Muscle layer of colon (tissue), 2 donors: ENCODE measurements around the gene LRRC4C.

Source experiments
- H3K27ac ChIP-seq: one replicate; pipeline ENCODE4 v1.7.0; 2013; ENCODE audit warnings: low read depth, mild to moderate bottlenecking, low read length, moderate library complexity
- H3K27me3 ChIP-seq, 2 donors: one replicate each; pipeline ENCODE4 v1.7.0; 2013; ENCODE audit warnings: low read length in 2 of 2, mild to moderate bottlenecking in 2 of 2; ENCODE audit not compliant: insufficient read depth in 2 of 2, control insufficient read depth in 1 of 2
- H3K36me3 ChIP-seq: one replicate; pipeline ENCODE4 v1.7.0; 2013; ENCODE audit warnings: mild to moderate bottlenecking, low read length; ENCODE audit not compliant: insufficient read depth
- H3K4me1 ChIP-seq: one replicate; pipeline ENCODE4 v1.7.0; 2013; ENCODE audit warnings: mild to moderate bottlenecking, low read length; ENCODE audit not compliant: insufficient read depth
- H3K4me3 ChIP-seq, 2 donors: one replicate each; pipeline ENCODE4 v1.7.0; 2013; ENCODE audit warnings: low read length in 2 of 2, low read depth in 1 of 2, mild to moderate bottlenecking in 1 of 2, moderate library complexity in 1 of 2
- H3K9ac ChIP-seq: one replicate; pipeline ENCODE4 v1.7.0; 2013; ENCODE audit warnings: low read length
- H3K9me3 ChIP-seq: one replicate; pipeline ENCODE4 v1.7.0; 2013; ENCODE audit warnings: mild to moderate bottlenecking, low read length
- donor health status: abdominal sarcoma.
- donor health status: Adenocarcinoma of cecum.

Gene LRRC4C

DNA sequence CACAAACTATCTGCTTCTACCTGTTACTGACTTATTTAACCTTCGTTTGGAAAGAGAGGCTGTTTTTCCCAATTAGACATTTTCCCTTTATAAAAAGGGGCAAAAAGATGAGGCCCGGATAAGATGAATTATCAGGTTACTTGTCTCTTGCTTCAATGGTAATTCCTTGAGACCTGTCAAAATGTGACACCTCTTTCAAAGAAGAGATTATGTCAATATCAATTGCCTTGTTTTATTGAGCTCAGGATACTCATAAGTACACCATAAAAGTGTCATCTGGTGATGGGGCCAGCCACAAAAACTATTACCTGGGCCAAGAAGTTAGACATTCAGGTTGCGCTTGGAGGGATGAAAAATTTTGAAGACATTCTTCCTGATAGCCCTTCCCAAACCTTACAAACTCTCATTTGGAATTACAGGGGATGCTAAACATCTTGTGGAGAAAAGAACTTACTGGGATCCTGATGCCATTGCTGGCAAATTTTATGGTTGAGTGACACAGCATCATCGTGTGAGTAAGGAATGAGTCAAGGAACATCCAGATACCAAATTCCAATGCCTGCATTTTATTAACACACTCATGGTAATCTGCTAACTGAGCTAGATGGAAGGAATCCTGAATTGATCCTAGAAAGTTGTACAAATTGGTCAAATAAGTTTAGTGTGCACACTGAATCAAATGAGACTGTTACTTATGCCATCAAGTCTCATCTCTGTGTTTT, 1071.2 kb downstream of the LRRC4C start:
- H3K27me3 ChIP-seq: no peaks in the 10 kb centered on the region
- no peaks in the 10 kb centered on the region for H3K4me1 ChIP-seq
- no peaks in the 10 kb centered on the region for H3K9me3 ChIP-seq
- H3K36me3 ChIP-seq: no peaks in the 10 kb centered on the region
- H3K4me3 ChIP-seq: no peak overlapping the region
- no peak overlapping the region for H3K27ac ChIP-seq
- no peak overlapping the region for H3K9ac ChIP-seq

DNA sequence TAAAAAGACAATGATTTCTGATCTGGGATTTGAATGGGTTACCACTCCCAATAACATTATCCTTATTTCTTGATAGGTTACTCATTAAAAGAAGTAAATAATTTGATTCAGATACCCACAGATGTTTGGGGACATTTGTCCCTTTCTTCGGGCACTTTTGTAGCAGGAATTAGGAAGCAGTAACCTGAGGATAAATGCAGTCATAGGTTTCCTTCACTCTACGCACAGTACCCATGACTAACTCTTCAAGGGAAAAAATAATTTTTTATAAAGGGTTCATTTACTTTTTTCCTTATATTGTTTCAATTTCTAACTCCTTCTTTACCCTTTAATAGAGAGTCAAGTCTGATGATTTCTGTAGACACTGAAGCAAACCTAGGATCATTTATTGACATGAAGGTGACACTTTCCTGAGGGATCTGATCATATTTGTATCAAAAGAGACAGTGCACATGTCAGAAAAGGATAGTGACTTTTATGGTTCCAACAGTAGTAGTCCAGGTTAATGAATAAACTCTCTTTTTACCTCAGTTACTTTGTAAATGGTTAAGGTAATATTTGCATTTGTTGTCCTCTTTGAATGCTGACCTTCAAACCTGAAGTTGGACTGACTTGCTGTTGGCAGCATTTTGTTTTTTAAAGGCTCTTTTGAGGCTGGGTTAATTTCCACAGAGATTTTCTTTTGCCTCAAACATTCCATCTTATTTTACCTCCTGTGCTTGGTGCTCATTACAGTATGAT, 1072.0 kb downstream of the LRRC4C start:
- H3K27ac ChIP-seq: no peak overlapping the region
- no peaks in the 10 kb centered on the region for H3K27me3 ChIP-seq
- H3K4me3 ChIP-seq: no peak overlapping the region
- H3K36me3 ChIP-seq: no peaks in the 10 kb centered on the region
- no peaks in the 10 kb centered on the region for H3K4me1 ChIP-seq
- no peak overlapping the region for H3K9ac ChIP-seq
- no peaks in the 10 kb centered on the region for H3K9me3 ChIP-seq

DNA sequence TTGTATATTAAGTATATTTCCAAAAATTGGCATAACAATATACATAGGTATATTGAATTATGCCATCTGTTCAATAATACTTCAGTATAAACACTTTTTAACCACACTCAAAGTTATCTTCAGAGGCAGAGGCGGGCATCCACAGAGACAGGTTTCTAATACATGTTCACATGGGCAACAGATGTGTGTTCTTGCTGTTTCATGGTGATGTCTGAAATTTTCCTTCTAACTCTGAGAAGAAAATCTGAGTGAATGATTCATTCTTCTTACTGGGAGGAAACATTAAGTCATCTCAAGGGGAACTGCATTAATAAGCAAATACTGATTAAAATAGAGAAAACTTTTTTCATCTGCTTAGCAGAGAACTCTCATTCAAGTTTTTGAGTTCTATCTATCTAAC, 1074.5 kb downstream of the LRRC4C start:
- H3K27ac ChIP-seq: no peak overlapping the region

DNA sequence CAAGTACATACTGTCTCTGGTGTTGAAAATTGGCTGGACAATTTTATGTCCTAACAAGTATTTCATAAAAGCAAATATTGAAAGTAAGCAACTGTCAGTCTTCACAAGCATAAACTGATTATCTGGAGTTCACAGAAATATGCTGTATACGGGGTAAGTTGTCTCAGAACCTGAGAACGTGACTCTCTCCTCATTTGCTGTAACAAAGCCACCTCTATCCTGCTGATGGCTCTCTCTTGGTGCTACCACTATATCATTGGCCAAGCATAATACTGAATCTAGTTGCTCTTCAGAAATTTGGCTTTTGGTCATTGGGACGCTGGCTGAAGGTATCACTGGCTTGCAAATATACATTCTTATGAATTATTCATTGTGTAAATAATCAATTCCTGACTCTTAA, 1078.0 kb downstream of the LRRC4C start:
- H3K4me1 ChIP-seq: no peaks in the 10 kb centered on the region
- no peaks in the 10 kb centered on the region for H3K27me3 ChIP-seq
- no peak overlapping the region for H3K9ac ChIP-seq
- H3K27ac ChIP-seq: no peak overlapping the region
- no peaks in the 10 kb centered on the region for H3K36me3 ChIP-seq
- H3K9me3 ChIP-seq: no peaks in the 10 kb centered on the region
- H3K4me3 ChIP-seq: no peak overlapping the region

More for the DNA sequence above, 1074.5 kb downstream of the LRRC4C start:
- no peak overlapping the region for H3K4me3 ChIP-seq
- no peaks in the 10 kb centered on the region for H3K9me3 ChIP-seq
- no peaks in the 10 kb centered on the region for H3K27me3 ChIP-seq
- no peak overlapping the region for H3K9ac ChIP-seq
- no peaks in the 10 kb centered on the region for H3K36me3 ChIP-seq
- no peaks in the 10 kb centered on the region for H3K4me1 ChIP-seq

DNA sequence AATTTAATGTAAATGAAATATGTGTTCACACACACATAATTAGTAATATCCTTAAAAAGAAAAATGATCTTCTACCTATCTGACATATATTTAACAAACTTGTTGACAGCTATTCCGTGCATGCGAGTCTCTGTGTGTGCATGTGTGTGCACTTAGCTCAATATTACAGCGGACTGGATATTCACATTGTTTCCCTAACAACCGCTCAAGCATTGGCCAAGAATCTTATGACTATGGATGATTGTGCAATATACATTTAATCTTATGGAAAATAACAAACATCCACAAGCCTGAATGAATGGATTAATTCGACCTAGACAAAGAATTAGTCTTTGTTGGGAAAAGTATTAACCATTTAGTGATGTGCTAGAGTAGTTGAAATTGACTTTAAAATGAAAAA, 1078.6 kb downstream of the LRRC4C start:
- Histone ChIP-seq H3K9me3 (no peaks in the 10 kb centered on the region), H3K27ac (no peak overlapping the region), H3K9ac (no peak overlapping the region), H3K4me3 (no peak overlapping the region), H3K36me3 (no peaks in the 10 kb centered on the region), H3K27me3 (no peaks in the 10 kb centered on the region), H3K4me1 (no peaks in the 10 kb centered on the region)

DNA sequence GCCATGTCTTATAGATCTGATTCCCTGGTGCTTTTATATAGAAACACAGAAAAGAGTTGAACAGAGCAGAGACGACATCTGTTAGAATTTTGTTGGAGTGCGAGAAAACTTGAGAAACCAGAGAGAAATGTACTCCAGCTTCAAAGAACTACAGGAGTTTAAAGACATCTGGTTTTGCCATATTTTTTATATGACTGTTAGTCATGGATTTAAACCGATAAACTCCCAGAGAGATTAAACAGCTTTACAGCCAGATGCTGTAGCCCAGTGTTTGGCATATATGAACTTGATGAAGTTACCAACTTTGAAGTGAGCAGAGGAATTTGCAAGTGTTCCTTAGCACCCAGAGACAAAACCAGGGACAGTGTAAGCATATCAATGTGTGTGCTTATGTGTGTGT, 1083.1 kb downstream of the LRRC4C start:
- Histone ChIP-seq H3K27ac (no peak overlapping the region), H3K9ac (no peak overlapping the region), H3K27me3 (no peaks in the 10 kb centered on the region), H3K36me3 (no peaks in the 10 kb centered on the region), H3K4me3 (no peak overlapping the region), H3K9me3 (no peaks in the 10 kb centered on the region), H3K4me1 (no peaks in the 10 kb centered on the region)

DNA sequence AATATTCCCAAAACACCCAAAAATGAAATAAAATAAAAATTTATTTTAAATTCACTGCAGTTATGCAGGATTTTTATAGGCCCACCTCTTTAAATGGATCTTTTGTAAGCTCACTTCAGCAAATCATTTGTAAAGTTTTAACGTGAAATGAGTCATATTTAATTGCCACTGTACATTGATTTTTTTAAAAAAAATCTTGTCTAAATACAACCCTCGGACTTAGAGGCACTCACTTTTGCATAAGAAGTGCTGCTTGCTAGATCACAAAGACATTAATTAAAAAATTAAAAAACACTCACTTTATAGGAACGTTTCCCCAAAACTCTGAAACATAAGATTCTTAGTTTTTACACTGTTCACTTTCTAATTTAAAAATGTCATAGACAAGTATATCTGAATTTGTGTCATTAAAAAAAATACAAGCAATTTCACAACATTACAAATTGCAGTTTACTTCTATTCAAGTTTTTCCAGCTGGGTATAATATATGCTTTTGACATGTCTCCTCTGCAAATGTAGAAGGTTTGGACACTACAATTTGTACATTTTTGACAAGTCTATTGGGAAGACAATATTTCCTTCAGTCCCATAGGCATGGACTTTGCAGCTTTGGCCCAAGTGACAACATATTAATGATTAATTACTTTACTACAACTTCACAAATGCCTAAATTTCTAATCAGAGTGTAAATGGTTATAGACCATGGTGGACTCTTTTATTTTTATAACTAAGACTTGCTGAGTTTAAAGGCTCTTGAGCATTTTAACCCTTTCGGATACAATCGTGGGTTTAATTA, 1088.4 kb downstream of the LRRC4C start:
- Histone ChIP-seq H3K27me3 (no peaks in the 10 kb centered on the region), H3K4me3 (no peak overlapping the region), H3K4me1 (no peaks in the 10 kb centered on the region), H3K9me3 (no peaks in the 10 kb centered on the region), H3K27ac (no peak overlapping the region), H3K9ac (no peak overlapping the region), H3K36me3 (no peaks in the 10 kb centered on the region)

DNA sequence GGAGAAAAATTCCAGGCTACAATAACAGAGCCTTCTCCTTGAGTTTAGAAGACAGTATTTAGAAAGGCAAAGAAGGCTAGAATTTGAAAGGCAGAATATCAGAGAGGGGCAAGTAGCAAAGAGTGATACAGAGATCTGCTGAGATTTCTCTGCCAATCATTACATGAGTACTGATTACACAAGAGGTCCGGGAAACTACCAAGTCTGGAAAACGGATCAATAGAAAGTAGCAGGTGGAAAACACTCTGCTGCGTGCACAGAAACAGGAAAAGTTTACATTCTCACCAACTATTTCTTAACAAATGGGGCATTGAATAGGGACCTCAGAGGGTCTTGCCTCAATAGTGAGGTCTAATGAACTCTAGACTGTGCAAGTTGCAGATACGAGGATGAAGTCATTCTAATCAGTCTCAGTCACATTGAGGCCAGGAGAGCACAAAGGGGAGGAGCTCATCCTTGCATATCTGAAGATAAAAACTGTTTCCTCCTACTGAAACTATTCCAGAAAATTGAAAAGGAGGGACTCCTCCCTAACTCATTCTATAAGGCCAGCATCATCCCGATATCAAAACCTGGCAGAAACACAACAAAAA, 1099.2 kb downstream of the LRRC4C start:
- Histone ChIP-seq H3K27ac (no peak overlapping the region), H3K36me3 (no peaks in the 10 kb centered on the region), H3K9me3 (no peaks in the 10 kb centered on the region), H3K4me1 (no peaks in the 10 kb centered on the region), H3K9ac (no peak overlapping the region), H3K4me3 (no peak overlapping the region), H3K27me3 (no peaks in the 10 kb centered on the region)

DNA sequence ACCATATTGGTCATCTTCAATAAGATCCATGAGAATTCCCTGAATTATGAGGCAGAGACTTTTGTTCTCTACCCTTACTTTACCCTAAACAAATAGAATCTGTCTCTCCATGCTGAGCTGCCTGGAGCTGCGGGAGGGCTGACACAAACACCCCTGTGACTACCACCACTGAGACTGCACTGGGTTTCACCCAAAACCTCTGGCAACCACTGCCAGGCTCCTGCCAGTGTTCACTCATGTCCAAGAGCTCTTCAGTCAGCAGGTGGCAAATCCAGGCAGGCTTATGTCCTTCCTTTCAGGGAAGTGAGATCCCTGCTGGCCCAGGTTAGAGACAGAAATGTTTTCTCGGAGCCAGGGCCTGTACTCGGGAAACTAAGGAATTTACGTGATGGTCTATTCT, 1105.3 kb downstream of the LRRC4C start:
- Histone ChIP-seq H3K9me3 (no peaks in the 10 kb centered on the region), H3K27ac (no peak overlapping the region), H3K4me3 (no peak overlapping the region), H3K27me3 (no peaks in the 10 kb centered on the region), H3K4me1 (no peaks in the 10 kb centered on the region), H3K9ac (no peak overlapping the region), H3K36me3 (no peaks in the 10 kb centered on the region)

DNA sequence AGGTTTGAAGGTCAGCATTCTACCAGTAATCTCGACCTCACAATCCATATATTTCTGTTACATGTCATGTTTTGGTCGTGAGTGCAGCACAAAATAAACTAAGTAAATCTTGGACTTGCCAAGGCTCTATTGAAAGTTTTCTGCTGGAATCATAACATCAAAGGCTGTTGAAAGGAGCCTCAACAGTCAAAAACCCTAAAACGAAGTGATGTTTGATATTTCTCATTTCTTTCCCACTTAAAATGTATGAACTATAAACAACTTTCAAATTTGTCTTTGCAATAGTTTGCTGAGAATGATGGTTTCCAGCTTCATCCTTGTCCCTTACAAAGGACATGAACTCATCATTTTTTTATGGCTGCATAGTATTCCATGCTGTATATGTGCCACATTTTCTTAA, 1118.5 kb downstream of the LRRC4C start:
- Histone ChIP-seq H3K27me3 (no peaks in the 10 kb centered on the region), H3K9me3 (no peaks in the 10 kb centered on the region), H3K4me3 (no peak overlapping the region), H3K27ac (no peak overlapping the region), H3K36me3 (no peaks in the 10 kb centered on the region), H3K9ac (no peak overlapping the region), H3K4me1 (no peaks in the 10 kb centered on the region)

DNA sequence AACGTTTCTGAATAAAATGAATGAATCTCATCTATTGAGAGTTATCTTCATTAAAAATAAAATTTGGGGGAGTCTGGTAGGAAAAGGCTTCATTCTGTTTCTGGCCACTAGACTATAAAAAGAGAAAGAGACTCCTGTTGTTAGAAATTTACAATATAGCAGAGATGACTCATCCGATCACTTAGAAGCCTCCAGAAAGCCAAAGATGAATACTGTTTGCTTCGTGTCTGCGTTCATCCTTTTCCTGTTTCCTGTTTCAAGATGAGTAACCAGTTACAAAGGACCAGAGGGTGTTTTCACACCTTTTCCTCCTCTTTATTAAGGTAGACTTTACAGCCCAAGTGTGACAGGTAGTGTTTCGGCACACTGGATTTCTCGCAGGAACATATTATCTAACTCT, 1120.7 kb downstream of the LRRC4C start:
- no peak overlapping the region for H3K4me3 ChIP-seq
- H3K27ac ChIP-seq: no peak overlapping the region
- no peaks in the 10 kb centered on the region for H3K9me3 ChIP-seq
- no peaks in the 10 kb centered on the region for H3K4me1 ChIP-seq
- H3K9ac ChIP-seq: no peak overlapping the region
- no peaks in the 10 kb centered on the region for H3K36me3 ChIP-seq
- H3K27me3 ChIP-seq: no peaks in the 10 kb centered on the region
